ENCODE measurements around the gene HMX1.

HMX1 gene

GRCh38 chr4:8909548-8909947, 37.9 kb upstream of the HMX1 start:
- DNase-seq: no peak

GRCh38 chr4:8908206-8908893, 36.7 kb upstream of the HMX1 start:
- DNase-seq: no peak

- no peak for DNase-seq
Observed at GRCh38 chr4:8907596-8908205, 36.1 kb upstream of the HMX1 start.

- no peak for DNase-seq
Observed at GRCh38 chr4:8906991-8907595, 35.5 kb upstream of the HMX1 start.

GRCh38 chr4:8906668-8906970, 35.0 kb upstream of the HMX1 start:
- DNase-seq: no peak

- DNase-seq: no peak
Observed at GRCh38 chr4:8905773-8906667, 34.4 kb upstream of the HMX1 start.

- no peak for DNase-seq
Observed at GRCh38 chr4:8905226-8905772, 33.7 kb upstream of the HMX1 start.

GRCh38 chr4:8904666-8905065, 33.0 kb upstream of the HMX1 start:
- no peak for DNase-seq

GRCh38 chr4:8904041-8904501, 32.4 kb upstream of the HMX1 start:
- DNase-seq: no peak

- DNase-seq: no peak
Observed at GRCh38 chr4:8901335-8901734, 29.7 kb upstream of the HMX1 start.

- no peak for DNase-seq
Observed at GRCh38 chr4:8900588-8900987, 28.9 kb upstream of the HMX1 start.

GRCh38 chr4:8898419-8898818, 26.8 kb upstream of the HMX1 start:
- DNase-seq: no peak

- no peak for DNase-seq
Observed at GRCh38 chr4:8897251-8898167, 25.9 kb upstream of the HMX1 start.

- no peak for DNase-seq
Observed at GRCh38 chr4:8896506-8896905, 24.9 kb upstream of the HMX1 start.

- DNase-seq: no peak
Observed at GRCh38 chr4:8896071-8896470, 24.4 kb upstream of the HMX1 start.

- no peak for DNase-seq
Observed at GRCh38 chr4:8895295-8895694, 23.7 kb upstream of the HMX1 start.

GRCh38 chr4:8894424-8894816, 22.8 kb upstream of the HMX1 start:
- DNase-seq: no peak

- DNase-seq: no peak
Observed at GRCh38 chr4:8893624-8894423, 22.2 kb upstream of the HMX1 start.

- no peak for DNase-seq
Observed at GRCh38 chr4:8893227-8893623, 21.6 kb upstream of the HMX1 start.

- no peak for DNase-seq
Observed at GRCh38 chr4:8892556-8893226, 21.1 kb upstream of the HMX1 start.

All from stimulated activated CD4-positive, alpha-beta T cell treated with anti-CD3 and anti-CD28 coated beads, Interleukin-4, amount 100 ng/mL, for 24 hours (primary cell).